ENCODE data around the gene NLRP5.
"Not testable (repeated sequence)": the region's sequence is repeated elsewhere in the genome, so short reads cannot be mapped to it uniquely, and the experiment has no call there.

The NLRP5 gene

GRCh38 chr19:56076498-56076897, 89.9 kb downstream of the NLRP5 start:
- DNase-seq (ENCODE audit: low spot score): peak; percentile 79

GRCh38 chr19:56079609-56080008, 93.0 kb downstream of the NLRP5 start:
- DNase-seq (ENCODE audit: low spot score): no peak

- peak; percentile 91 for DNase-seq (ENCODE audit: low spot score)
These were observed 94.3 kb downstream of the NLRP5 start for GRCh38 chr19:56080669-56081401.

- DNase-seq (ENCODE audit: low spot score): no peak
These were observed 97.1 kb downstream of the NLRP5 start for GRCh38 chr19:56083668-56084067.

- no peak for DNase-seq (ENCODE audit: low spot score)
These were observed 98.4 kb downstream of the NLRP5 start for GRCh38 chr19:56084835-56085536.

GRCh38 chr19:56085571-56086275, 99.1 kb downstream of the NLRP5 start:
- DNase-seq (ENCODE audit: low spot score): no peak

GRCh38 chr19:56086671-56087430, 100.3 kb downstream of the NLRP5 start:
- no peak for DNase-seq (ENCODE audit: low spot score)

GRCh38 chr19:56087647-56088496, 101.3 kb downstream of the NLRP5 start:
- DNase-seq (ENCODE audit: low spot score): no peak

- DNase-seq (ENCODE audit: low spot score): no peak
These were observed 102.1 kb downstream of the NLRP5 start for GRCh38 chr19:56088497-56089215.

- DNase-seq (ENCODE audit: low spot score): no peak
These were observed 102.8 kb downstream of the NLRP5 start for GRCh38 chr19:56089344-56089743.

GRCh38 chr19:56091066-56091490, 104.5 kb downstream of the NLRP5 start:
- peak; percentile 57 for DNase-seq (ENCODE audit: low spot score)

- no peak for DNase-seq (ENCODE audit: low spot score)
These were observed 105.4 kb downstream of the NLRP5 start for GRCh38 chr19:56091751-56092546.

- DNase-seq (ENCODE audit: low spot score): no peak
These were observed 106.4 kb downstream of the NLRP5 start for GRCh38 chr19:56092685-56093631.

- DNase-seq (ENCODE audit: low spot score): no peak
These were observed 107.9 kb downstream of the NLRP5 start for GRCh38 chr19:56094449-56094848.

GRCh38 chr19:56096665-56097064, 110.1 kb downstream of the NLRP5 start:
- no peak for DNase-seq (ENCODE audit: low spot score)

- DNase-seq (ENCODE audit: low spot score): no peak
These were observed 110.7 kb downstream of the NLRP5 start for GRCh38 chr19:56097306-56097705.

- DNase-seq (ENCODE audit: low spot score): no peak
These were observed 111.2 kb downstream of the NLRP5 start for GRCh38 chr19:56097776-56098175.

GRCh38 chr19:56098237-56098636, 111.7 kb downstream of the NLRP5 start:
- DNase-seq (ENCODE audit: low spot score): not testable (repeated sequence)
